SK-N-SH (cell line): Measurements from ENCODE around the gene RAB39A. TPM values are rescaled to one million over a fixed set of nuclear protein-coding genes. Genes with fewer than 3 reads are reported as not detected.

Experiments
- CTCF ChIA-PET: fragments of 300-600, 350-600 bp; formaldehyde crosslinking; extraction: SDS; loops from one replicate; lab custom pipeline; 2021; lab: Yijun Ruan, JAX
- POLR2A ChIA-PET: fragments of 350-600 bp; sonication (Branson Sonifier 250); formaldehyde crosslinking; extraction: SDS; loops from one replicate; lab custom pipeline; 2020; ENCODE audit warnings: antibody characterized with exemption, inconsistent platforms; lab: Yijun Ruan, JAX
- DNase-seq: peaks from one replicate; pipeline ENCODE4 v3.0.0; 2012
- H2AFZ ChIP-seq: fragments of 200-600 bp; sonication (generic); 2 replicates; pipeline ENCODE4 v1.8.1; 2016; ENCODE audit warnings: antibody characterized with exemption, mild to moderate bottlenecking, low read depth
- H3F3A ChIP-seq: fragments of 200-600 bp; sonication (generic); replicated peaks from 2 replicates; pipeline ENCODE3; 2016; ENCODE audit warnings: antibody characterized with exemption, mild to moderate bottlenecking; ENCODE audit not compliant: insufficient read depth
- H3K27ac ChIP-seq, 2 experiments: fragments of 200-500 bp in 1 of 2; fragments of 200-600 bp in 1 of 2; sonication (Bioruptor generic) in 1 of 2; sonication (generic), shearing (Covaris generic) in 1 of 2; 2 replicates each; pipeline versions ENCODE4 v1.5.1 to v1.6.1; 2014 to 2016; ENCODE audit warnings: low read depth in 2 of 2, inconsistent platforms in 1 of 2, low read length in 1 of 2, mild to moderate bottlenecking in 1 of 2, mixed read lengths in 1 of 2
- H3K27me3 ChIP-seq: fragments of 200-600 bp; sonication (generic), shearing (Covaris generic); 2 replicates; pipeline ENCODE4 v1.6.1; 2016; ENCODE audit warnings: mixed run types; ENCODE audit not compliant: insufficient read depth
- H3K36me3 ChIP-seq, 2 experiments: fragments of 200-500 bp in 1 of 2; fragments of 200-600 bp in 1 of 2; sonication (Bioruptor generic) in 1 of 2; sonication (generic) in 1 of 2; replicated peaks in 1 of 2; 2 replicates each; pipeline versions ENCODE3 to v1.5.1; 2014 to 2016; ENCODE audit warnings: low read length in 1 of 2, mild to moderate bottlenecking in 1 of 2; ENCODE audit not compliant: insufficient read depth in 2 of 2, control insufficient read depth in 1 of 2
- H3K4me1 ChIP-seq, 2 experiments: fragments of 200-500 bp in 1 of 2; fragments of 200-600 bp in 1 of 2; sonication (Bioruptor generic) in 1 of 2; sonication (generic), shearing (Covaris generic) in 1 of 2; 2 replicates each; pipeline versions ENCODE4 v1.5.1 to v1.6.1; 2014 to 2016; ENCODE audit warnings: low read depth in 1 of 2, low read length in 1 of 2, mixed run types in 1 of 2; ENCODE audit not compliant: insufficient read depth in 2 of 2, control insufficient read depth in 1 of 2
- H3K4me2 ChIP-seq: fragments of 200-600 bp; sonication (generic), shearing (Covaris generic); 2 replicates; pipeline ENCODE4 v1.6.1; 2017; ENCODE audit warnings: mixed run types
- H3K4me3 ChIP-seq, 2 experiments: fragments of 200-500 bp in 1 of 2; fragments of 200-600 bp in 1 of 2; sonication (Bioruptor generic) in 1 of 2; sonication (generic), shearing (Covaris generic) in 1 of 2; 2 replicates each; pipeline versions ENCODE4 v1.5.1 to v1.8.1; 2014 to 2016; ENCODE audit warnings: low read depth in 2 of 2, inconsistent platforms in 1 of 2, low read length in 1 of 2, mild to moderate bottlenecking in 1 of 2, mixed read lengths in 1 of 2, moderate library complexity in 1 of 2
- H3K79me2 ChIP-seq: fragments of 200-600 bp; sonication (generic); 2 replicates; pipeline ENCODE4 v1.8.1; 2017; ENCODE audit warnings: mild to moderate bottlenecking; ENCODE audit not compliant: insufficient read depth
- H3K9ac ChIP-seq: fragments of 200-600 bp; sonication (generic); 2 replicates; pipeline ENCODE4 v1.6.1; 2017; ENCODE audit warnings: mixed run types
- H3K9me2 ChIP-seq: fragments of 200-600 bp; sonication (generic); 2 replicates; pipeline ENCODE4 v1.6.1; 2017; ENCODE audit warnings: mixed run types
- H3K9me3 ChIP-seq: fragments of 200-600 bp; sonication (generic); 2 replicates; pipeline ENCODE4 v1.6.1; 2017; ENCODE audit warnings: mixed run types, mild to moderate bottlenecking, moderate library complexity
- H4K20me1 ChIP-seq: fragments of 200-600 bp; sonication (generic); 2 replicates; pipeline ENCODE4 v1.6.1; 2017; ENCODE audit warnings: mild to moderate bottlenecking, mixed run types; ENCODE audit not compliant: insufficient read depth
- CHD2 ChIP-seq: fragments of 150-350 bp; IDR thresholded peaks from 2 replicates; pipeline ENCODE4 v1.6.1; 2018; ENCODE audit warnings: low read length; ENCODE audit not compliant: partially characterized antibody
- EP300 ChIP-seq, 2 experiments: IDR thresholded peaks; 2 replicates each; pipeline versions ENCODE4 v1.4.0 to v1.6.1; 2012; ENCODE audit warnings: borderline replicate concordance in 1 of 2, low read depth in 1 of 2, low read length in 1 of 2
- EZH2phosphoT487 ChIP-seq: fragments of 200-600 bp; sonication (generic); IDR thresholded peaks from 2 replicates; pipeline ENCODE4 v1.6.1; 2017; ENCODE audit warnings: low read depth, mixed run types, mild to moderate bottlenecking, antibody characterized with exemption, moderate library complexity, borderline replicate concordance
- FOXJ3 ChIP-seq: sonication (generic); formaldehyde crosslinking; IDR thresholded peaks from 2 replicates; pipeline ENCODE4 v1.5.1; 2020; ENCODE audit warnings: mild to moderate bottlenecking, missing genetic modification reagents
- FOXM1 ChIP-seq: IDR thresholded peaks from 2 replicates; pipeline ENCODE4 v1.4.0; 2012; ENCODE audit warnings: low read depth, mild to moderate bottlenecking
- GABPA ChIP-seq: IDR thresholded peaks from 2 replicates; pipeline ENCODE4 v1.4.0; 2012; ENCODE audit warnings: low read depth, mild to moderate bottlenecking
- GATA2 ChIP-seq: sonication (generic); formaldehyde crosslinking; IDR thresholded peaks from 2 replicates; pipeline ENCODE4 v1.5.0; 2020; ENCODE audit warnings: mild to moderate bottlenecking, missing genetic modification reagents
- MEF2A ChIP-seq: IDR thresholded peaks from 2 replicates; pipeline ENCODE4 v1.4.0; 2012; ENCODE audit warnings: low read depth, borderline replicate concordance
- NFIC ChIP-seq: IDR thresholded peaks from 2 replicates; pipeline ENCODE4 v1.4.0; 2012; ENCODE audit warnings: borderline replicate concordance
- RCOR1 ChIP-seq: fragments of 150-350 bp; IDR thresholded peaks from 2 replicates; pipeline ENCODE4 v1.6.1; 2017; ENCODE audit warnings: antibody characterized with exemption, low read length
- RFX5 ChIP-seq: IDR thresholded peaks from 2 replicates; pipeline ENCODE4 v1.6.1; 2012; ENCODE audit warnings: mild to moderate bottlenecking, improper control_type of control experiment, low read length
- SIN3A ChIP-seq: IDR thresholded peaks from 2 replicates; pipeline ENCODE4 v1.6.1; 2012; ENCODE audit warnings: low read depth, mild to moderate bottlenecking, low read length, moderate library complexity, borderline replicate concordance
- SMC3 ChIP-seq: IDR thresholded peaks from 2 replicates; pipeline ENCODE4 v1.6.1; 2012; ENCODE audit warnings: low read depth, low read length, improper control_type of control experiment
- TAF1 ChIP-seq: IDR thresholded peaks from 2 replicates; pipeline ENCODE4 v1.6.1; 2012; ENCODE audit warnings: low read depth, mild to moderate bottlenecking, low read length, moderate library complexity, borderline replicate concordance
- TEAD4 ChIP-seq: IDR thresholded peaks from 2 replicates; pipeline ENCODE4 v1.4.0; 2012; ENCODE audit warnings: mild to moderate bottlenecking, borderline replicate concordance; ENCODE audit not compliant: insufficient read depth
- YY1 ChIP-seq: IDR thresholded peaks from 2 replicates; pipeline ENCODE4 v1.4.0; 2012; ENCODE audit warnings: low read depth, mild to moderate bottlenecking
- WGBS: methylation state at CpG from one replicate; pipeline ENCODE4 v1.1.6; 2017; ENCODE audit warnings: low lambda C conversion rate; 5-methylcytosine and 5-hydroxymethylcytosine counted together
- polyA plus RNA-seq, 3 experiments: library from polyadenylated mRNA; depleted of rRNA; stranded (reverse); fragments of >200 nt; gene quantifications; 2 replicates each; pipeline ENCODE4 v1.2.3, GENCODE V29; 2012
- TF ChIP-seq, protein P1 (sequence below): IDR thresholded peaks from 2 replicates; pipeline ENCODE4 v1.6.1; 2012; ENCODE audit warnings: mild to moderate bottlenecking, low read depth, low read length, moderate library complexity
- TF ChIP-seq, protein P2 (sequence below): IDR thresholded peaks from 2 replicates; pipeline ENCODE4; 2012
- TF ChIP-seq, protein P3 (sequence below): IDR thresholded peaks from 2 replicates; pipeline ENCODE4 v1.4.0; 2012; ENCODE audit warnings: low read depth, borderline replicate concordance
- TF ChIP-seq, protein P4 (sequence below): fragments of 150-350 bp; IDR thresholded peaks from 2 replicates; pipeline ENCODE4 v1.6.1; 2017; ENCODE audit warnings: antibody characterized with exemption, low read length, low read depth, borderline replicate concordance

Gene RAB39A
- polyA plus RNA-seq, 1 of the 3 experiments (the other 2 are of a cell fraction) = 0.18 TPM

DNA sequence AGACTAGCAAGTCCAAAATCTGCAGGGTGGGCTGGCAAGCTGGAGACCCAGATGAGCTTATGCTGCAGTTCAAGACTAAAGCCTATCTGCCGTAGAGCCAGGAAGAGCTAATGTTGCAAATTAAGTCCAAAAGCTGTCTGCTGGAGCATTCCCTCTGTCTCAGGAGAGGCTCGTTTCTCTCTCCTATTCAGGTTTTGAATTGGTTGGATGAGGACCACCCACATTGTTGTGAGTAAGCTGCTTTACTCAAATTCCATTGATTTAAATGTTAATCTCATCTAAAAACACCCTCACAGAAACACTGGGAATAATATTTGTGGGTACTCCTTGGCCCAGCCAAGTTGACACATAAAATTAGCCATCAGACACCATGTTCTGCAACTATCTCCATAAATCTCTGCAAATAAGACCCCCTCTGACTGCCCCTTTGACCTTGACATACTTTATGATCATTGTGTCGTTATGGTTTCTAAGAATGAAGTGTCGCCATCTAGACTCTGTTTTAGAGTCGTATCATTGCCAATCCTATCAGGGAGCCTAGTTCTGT, 63.7 kb downstream of the RAB39A start:
- H4K20me1 ChIP-seq = no peaks in the 10 kb centered on the region
- WGBS = 62% methylated on average over 4 of the region's 5 CpGs
- no peak overlapping the region for H3K9ac ChIP-seq
- no peaks in the 10 kb centered on the region for H3K36me3 ChIP-seq
- no peaks in the 10 kb centered on the region for H3F3A ChIP-seq
- no peak overlapping the region for H3K4me3 ChIP-seq
- no peaks in the 10 kb centered on the region for H3K9me2 ChIP-seq
- no peaks in the 10 kb centered on the region for H3K79me2 ChIP-seq
- H2AFZ ChIP-seq = no peak overlapping the region
- no peaks in the 10 kb centered on the region for H3K9me3 ChIP-seq
- H3K4me2 ChIP-seq = no peak overlapping the region
- no peak overlapping the region for H3K27ac ChIP-seq
- TF ChIP-seq GABPA = no peak
- TF ChIP-seq, protein P1, sequence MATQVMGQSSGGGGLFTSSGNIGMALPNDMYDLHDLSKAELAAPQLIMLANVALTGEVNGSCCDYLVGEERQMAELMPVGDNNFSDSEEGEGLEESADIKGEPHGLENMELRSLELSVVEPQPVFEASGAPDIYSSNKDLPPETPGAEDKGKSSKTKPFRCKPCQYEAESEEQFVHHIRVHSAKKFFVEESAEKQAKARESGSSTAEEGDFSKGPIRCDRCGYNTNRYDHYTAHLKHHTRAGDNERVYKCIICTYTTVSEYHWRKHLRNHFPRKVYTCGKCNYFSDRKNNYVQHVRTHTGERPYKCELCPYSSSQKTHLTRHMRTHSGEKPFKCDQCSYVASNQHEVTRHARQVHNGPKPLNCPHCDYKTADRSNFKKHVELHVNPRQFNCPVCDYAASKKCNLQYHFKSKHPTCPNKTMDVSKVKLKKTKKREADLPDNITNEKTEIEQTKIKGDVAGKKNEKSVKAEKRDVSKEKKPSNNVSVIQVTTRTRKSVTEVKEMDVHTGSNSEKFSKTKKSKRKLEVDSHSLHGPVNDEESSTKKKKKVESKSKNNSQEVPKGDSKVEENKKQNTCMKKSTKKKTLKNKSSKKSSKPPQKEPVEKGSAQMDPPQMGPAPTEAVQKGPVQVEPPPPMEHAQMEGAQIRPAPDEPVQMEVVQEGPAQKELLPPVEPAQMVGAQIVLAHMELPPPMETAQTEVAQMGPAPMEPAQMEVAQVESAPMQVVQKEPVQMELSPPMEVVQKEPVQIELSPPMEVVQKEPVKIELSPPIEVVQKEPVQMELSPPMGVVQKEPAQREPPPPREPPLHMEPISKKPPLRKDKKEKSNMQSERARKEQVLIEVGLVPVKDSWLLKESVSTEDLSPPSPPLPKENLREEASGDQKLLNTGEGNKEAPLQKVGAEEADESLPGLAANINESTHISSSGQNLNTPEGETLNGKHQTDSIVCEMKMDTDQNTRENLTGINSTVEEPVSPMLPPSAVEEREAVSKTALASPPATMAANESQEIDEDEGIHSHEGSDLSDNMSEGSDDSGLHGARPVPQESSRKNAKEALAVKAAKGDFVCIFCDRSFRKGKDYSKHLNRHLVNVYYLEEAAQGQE = no peak
- no peak for TF ChIP-seq EZH2phosphoT487
- H3K4me1 ChIP-seq = no peaks in the 10 kb centered on the region; a peak in 2 of 4 replicates
- DNase-seq = no peak
- POLR2A ChIA-PET = no interaction called here
- no peaks in the 10 kb centered on the region for H3K27me3 ChIP-seq
- CTCF ChIA-PET = interaction anchor here (1.3 kb wide), 1 partner anchor 17 kb away, joined by 5 read pairs; the partner anchor contains the start of gene CUL5

DNA sequence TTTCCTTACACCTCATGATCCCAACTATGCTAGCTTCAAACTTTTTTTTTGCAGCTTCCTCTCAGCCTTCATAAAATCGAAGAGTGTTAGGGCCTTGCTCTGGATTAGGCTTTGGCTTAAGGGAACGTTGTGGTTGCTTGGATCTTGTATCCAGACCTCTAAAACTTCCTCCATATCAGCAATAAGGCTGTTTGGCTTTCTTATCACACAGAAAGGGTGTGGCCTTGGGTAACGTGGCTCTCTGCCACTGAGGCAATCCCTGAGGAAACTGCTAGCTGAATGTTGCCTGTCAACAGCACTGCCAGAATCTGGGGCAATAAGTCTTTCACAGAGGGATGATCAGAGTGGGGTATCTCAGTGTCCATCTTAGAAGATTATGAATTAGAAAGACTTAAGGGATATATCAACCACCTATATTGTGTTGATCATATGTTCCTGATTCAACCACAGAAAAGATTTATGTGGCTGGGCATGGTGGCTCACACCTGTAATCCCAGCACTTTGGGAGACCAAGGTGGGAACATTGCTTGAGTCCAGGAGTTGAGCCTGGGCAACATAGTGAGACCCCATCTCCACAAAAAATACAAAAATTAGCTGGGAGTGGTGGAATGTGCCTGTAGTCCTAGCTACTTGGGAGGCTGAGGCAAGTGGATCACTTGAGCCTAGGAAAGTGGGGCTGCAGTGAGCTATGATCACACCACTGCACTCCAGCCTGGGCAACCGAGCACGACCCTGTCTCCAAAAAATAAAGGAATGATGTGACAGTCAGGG, 67.9 kb downstream of the RAB39A start:
- no peaks in the 10 kb centered on the region for H3F3A ChIP-seq
- no peak overlapping the region for H3K27ac ChIP-seq
- no peak overlapping the region for H3K9ac ChIP-seq
- no peak overlapping the region for H3K4me3 ChIP-seq
- TF ChIP-seq CHD2 (no peak), TAF1 (no peak), GABPA (no peak), FOXM1 (no peak), RFX5 (no peak), RCOR1 (no peak), YY1 (no peak), MEF2A (no peak), EP300 (IDR thresholded peaks at IDR 0.05; ENCODE audit: borderline replicate concordance in 1 of 2, low read depth in 1 of 2, low read length in 1 of 2) (no peak), GATA2 (CRISPR knock-in tag) (no peak), EZH2phosphoT487 (no peak), NFIC (no peak), SIN3A (no peak), FOXJ3 (CRISPR knock-in tag) (no peak), TEAD4 (no peak), SMC3 (no peak)
- TF ChIP-seq, protein P2, sequence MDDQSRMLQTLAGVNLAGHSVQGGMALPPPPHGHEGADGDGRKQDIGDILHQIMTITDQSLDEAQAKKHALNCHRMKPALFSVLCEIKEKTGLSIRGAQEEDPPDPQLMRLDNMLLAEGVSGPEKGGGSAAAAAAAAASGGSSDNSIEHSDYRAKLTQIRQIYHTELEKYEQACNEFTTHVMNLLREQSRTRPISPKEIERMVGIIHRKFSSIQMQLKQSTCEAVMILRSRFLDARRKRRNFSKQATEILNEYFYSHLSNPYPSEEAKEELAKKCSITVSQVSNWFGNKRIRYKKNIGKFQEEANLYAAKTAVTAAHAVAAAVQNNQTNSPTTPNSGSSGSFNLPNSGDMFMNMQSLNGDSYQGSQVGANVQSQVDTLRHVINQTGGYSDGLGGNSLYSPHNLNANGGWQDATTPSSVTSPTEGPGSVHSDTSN = no peak
- TF ChIP-seq, protein P3, sequence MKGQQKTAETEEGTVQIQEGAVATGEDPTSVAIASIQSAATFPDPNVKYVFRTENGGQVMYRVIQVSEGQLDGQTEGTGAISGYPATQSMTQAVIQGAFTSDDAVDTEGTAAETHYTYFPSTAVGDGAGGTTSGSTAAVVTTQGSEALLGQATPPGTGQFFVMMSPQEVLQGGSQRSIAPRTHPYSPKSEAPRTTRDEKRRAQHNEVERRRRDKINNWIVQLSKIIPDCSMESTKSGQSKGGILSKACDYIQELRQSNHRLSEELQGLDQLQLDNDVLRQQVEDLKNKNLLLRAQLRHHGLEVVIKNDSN = no peak
- TF ChIP-seq, protein P4, sequence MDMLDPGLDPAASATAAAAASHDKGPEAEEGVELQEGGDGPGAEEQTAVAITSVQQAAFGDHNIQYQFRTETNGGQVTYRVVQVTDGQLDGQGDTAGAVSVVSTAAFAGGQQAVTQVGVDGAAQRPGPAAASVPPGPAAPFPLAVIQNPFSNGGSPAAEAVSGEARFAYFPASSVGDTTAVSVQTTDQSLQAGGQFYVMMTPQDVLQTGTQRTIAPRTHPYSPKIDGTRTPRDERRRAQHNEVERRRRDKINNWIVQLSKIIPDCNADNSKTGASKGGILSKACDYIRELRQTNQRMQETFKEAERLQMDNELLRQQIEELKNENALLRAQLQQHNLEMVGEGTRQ = no peak
- no peaks in the 10 kb centered on the region for H3K9me3 ChIP-seq
- H3K9me2 ChIP-seq = no peaks in the 10 kb centered on the region
- no peaks in the 10 kb centered on the region for H3K4me1 ChIP-seq
- no peaks in the 10 kb centered on the region for H3K27me3 ChIP-seq
- no peak overlapping the region for H3K4me2 ChIP-seq
- no peaks in the 10 kb centered on the region for H4K20me1 ChIP-seq
- POLR2A ChIA-PET = no interaction called here
- no peak overlapping the region for H2AFZ ChIP-seq
- CTCF ChIA-PET = interaction anchor here (0.8 to 1.0 kb wide), 3 partner anchors 10 to 12 kb away, joined by 3 to 7 read pairs (median 4); partner anchors contain the start of gene CUL5
- no peaks in the 10 kb centered on the region for H3K36me3 ChIP-seq
- 36% methylated on average over 4 of the region's 5 CpGs for WGBS
- H3K79me2 ChIP-seq = no peaks in the 10 kb centered on the region
- DNase-seq = no peak
